Measurements from ENCODE around the gene DDX60.
"Not testable (repeated sequence)": the region's sequence is repeated elsewhere in the genome, so short reads cannot be mapped to it uniquely, and the experiment has no call there.

DDX60 gene

DNA sequence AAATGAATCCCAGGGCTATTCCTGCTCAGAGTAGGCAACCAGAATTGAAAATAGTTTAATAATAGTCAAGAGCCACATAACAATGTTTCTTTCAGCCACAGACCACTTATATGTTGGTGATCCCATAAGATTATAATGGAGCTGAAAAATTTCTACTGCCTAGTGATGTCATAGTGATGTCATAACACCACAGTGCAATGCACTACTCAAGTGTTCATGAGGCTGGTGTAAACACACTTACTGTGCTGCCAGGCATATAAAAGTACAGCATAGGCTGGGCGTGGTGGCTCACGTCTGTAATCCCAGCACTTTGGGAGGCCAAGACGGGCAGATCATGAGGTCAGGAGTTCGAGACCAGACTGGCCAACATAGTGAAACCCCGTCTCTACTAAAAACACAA lies 15.1 kb downstream of the DDX60 start:
- DNase-seq (ENCODE audit: low read depth, low spot score) = not testable (repeated sequence)

DNA sequence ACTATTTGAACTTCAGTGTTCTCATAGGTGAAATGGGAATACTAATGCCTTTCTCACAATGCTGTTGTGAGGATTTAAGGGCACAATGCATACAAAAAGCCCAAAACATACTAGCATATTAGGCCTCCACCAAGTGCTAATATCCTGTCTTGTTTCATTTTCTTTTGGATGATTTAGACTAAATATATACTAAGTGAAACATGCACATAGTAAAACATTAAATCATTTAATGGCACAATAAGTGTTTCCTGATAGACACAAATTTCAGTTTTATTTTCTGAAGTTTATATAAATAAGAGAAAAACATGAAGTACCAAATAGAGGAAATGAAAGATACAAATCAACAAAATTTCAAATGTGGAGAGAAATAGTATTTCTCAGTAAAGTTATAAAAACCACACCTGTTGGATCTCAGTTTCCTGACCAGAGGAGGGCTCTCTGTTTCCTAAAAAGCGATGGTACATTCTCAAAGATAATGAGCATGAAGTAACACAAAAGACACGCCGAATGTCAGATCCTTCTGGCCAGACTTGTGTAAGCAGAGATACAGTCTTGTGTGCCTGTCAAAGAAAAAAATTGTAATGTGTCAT lies 25.1 kb downstream of the DDX60 start:
- DNase-seq (ENCODE audit: low read depth, low spot score) = no peak

DNA sequence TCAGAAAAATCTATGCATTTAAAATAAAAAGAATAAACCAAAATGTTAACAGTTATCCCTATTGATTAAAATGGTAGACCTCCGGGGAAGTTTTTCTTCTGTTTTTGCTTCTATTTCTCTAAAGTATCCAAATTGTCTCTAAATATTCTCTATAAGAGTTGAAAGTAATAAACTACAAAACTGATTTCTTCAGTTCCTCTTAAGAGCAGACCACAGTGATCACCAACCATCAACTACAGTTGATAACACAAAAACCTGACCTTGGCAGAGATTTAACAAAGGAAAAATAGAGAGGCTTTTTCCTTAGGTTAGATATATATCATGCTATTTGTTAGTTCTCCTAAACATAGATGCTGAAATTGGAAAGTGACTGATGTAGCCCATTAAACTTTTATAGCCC lies 27.3 kb downstream of the DDX60 start:
- DNase-seq (ENCODE audit: low read depth, low spot score) = no peak

DNA sequence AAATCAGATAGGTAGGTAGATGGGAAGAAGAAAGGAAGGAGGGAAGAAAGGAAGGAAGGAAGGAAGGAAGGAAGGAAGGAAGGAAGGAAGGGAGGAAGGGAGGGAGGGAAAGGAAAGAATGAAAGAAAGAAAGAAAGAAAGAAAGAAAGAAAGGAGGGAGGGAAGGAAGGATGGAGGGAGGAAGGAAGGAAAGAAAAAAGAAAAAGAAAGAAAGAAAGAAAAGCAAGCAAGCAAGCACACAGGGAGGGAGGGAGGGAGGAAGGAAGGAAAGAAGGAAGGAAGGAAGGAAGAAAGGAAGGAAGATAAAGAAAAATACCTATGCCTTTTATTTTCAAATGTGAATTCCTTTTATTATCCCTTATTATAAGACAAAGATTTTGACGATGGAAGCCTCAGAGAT lies 32.7 kb downstream of the DDX60 start:
- DNase-seq (ENCODE audit: low read depth, low spot score) = not testable (repeated sequence)

DNA sequence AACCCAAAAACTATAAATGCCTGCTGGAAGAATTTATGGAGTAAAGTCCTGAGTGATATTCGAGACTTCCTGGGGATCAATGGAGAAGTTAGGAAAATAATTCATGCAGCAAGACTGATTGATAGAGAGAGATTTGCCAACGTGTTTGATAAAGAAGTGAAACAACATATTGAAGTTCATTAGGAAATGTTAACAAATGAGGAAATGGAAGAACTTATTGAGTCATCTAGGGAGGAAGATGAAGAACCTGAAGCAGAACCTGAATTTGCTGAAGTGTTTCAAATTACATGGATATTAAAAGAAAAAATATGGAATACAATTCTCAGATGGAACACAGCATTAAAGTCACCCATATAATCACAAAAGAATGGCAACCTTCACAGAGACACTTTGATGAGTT lies 39.0 kb downstream of the DDX60 start:
- no peak for DNase-seq (ENCODE audit: low read depth, low spot score)

DNA sequence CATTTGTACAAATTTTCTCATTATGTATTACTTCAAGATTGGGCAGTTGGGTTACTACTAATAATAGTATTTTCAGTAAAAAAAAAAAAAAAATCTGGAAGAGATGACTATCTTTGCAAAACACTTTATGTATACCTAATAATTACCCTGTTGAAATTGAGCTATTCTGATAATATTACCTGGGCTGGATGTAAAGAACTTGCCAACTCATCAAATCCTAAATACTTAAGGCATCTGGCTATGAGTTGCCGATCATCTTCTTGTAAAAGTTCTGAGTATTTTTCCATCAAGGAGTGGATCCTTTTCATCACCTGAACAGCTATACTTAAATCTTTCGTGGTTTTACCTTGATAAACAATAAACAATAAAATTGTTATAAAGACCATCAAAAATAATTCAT lies 42.7 kb downstream of the DDX60 start:
- DNase-seq (ENCODE audit: low read depth, low spot score) = no peak

DNA sequence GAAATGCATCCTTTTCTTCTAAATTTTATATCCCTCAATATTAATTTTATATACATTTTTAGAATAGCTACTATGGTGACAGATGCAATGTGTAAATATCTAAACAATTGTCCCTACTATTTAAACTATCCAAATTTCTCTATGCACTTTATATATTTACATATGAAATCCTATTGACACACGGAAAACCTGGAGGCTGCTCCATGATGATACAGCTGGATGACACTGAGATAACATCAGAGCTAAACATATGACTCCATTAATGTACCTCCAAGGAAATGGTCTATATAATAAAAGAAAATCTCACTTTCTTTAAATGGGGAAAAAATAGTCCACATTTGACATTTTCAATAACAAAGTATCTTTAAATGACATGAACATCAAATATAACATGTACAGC lies 43.7 kb downstream of the DDX60 start:
- no peak for DNase-seq (ENCODE audit: low read depth, low spot score)

DNA sequence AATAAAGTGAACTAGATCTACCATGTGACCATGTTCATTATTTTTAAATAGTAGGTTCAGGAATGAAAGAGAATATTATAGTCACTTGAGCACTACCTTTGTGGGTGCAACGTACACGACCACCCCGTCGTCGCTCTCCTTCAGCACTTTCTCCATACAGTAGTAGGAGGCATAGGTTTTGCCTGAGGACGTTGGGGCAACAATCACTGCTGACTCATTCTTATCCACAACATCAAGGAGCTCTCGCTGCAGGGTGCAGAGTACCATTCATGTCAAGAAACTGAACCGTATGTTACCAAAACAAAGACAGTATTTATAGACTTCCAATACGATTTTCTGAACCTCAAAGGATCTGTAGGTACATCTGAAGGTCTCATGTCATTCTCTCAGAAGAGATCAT lies 44.7 kb downstream of the DDX60 start:
- DNase-seq (ENCODE audit: low read depth, low spot score) = no peak

DNA sequence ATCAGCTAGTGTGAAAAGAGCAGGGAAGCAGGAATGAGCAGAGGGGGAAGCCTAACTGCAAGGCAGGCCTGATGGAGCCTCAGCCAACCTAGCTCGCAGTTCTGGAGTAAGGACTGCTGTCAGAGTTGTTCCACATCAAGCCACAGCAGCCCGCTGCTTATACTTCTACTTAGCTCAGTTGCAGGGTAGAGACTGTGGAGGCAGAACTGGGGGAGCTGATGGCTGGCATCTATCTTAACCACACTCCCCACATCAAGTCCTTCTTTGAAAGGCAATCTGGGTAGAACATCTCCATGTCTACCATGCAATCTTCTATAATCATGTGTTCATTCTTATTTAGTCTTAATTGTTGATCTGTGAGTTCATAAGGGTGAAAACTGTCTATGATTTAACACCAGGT lies 46.1 kb downstream of the DDX60 start:
- no peak for DNase-seq (ENCODE audit: low read depth, low spot score)

DNA sequence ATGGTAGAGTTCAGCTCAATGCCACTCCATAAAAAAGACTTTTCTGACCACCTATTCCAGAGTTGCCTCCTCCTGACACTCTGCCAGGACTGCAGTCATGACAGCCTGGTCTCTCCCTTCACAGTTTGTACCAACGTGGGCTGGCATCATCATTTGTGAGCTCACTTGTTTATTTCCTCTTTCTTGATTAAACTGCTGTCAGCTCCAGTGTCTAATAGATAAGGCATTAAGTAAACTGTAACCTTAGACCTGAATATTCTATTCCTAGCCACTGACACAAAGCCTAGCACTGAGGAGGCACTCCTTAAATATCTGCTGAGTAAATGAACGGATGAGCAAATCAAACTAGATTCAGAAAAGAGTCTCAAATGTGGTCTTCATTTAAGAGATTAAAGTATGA lies 48.7 kb downstream of the DDX60 start:
- DNase-seq (ENCODE audit: low read depth, low spot score) = no peak

DNA sequence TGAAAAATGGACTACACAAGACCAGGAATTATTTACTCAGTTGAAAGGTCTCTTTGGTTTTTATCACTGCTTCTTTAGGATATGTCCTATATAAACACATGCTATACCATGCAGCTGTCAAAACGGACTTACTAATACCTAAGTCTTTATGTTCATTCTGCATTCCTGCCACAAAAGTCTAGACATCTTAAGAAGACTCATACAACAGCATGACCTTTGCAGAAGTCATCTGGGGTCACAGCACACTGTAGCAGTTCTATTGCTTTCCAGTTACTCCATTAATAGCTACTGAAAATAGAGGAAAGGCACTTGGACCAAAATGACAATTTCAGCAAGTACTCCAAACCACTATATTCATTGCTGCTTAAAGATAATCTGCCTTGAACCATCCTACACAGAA lies 53.2 kb downstream of the DDX60 start:
- DNase-seq (ENCODE audit: low read depth, low spot score) = no peak

DNA sequence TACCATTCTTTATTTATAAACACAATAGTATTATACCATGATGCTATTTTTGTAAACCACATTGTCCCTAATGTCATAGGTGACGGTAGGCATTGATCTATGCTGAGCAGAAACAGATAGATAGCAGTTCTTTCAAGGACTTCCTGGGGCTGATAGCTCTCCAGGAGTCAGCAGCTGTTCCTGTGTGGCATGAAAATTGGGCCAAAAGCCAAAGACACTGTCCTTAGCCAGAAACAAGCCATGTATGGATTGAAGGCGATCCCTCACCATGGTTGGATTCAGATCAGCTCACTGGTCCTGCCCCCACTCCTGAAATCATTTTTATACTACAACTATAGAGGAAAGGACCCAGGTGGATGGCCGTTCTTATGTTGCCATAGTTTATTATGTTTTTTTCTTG lies 53.6 kb downstream of the DDX60 start:
- no peak for DNase-seq (ENCODE audit: low read depth, low spot score)

DNA sequence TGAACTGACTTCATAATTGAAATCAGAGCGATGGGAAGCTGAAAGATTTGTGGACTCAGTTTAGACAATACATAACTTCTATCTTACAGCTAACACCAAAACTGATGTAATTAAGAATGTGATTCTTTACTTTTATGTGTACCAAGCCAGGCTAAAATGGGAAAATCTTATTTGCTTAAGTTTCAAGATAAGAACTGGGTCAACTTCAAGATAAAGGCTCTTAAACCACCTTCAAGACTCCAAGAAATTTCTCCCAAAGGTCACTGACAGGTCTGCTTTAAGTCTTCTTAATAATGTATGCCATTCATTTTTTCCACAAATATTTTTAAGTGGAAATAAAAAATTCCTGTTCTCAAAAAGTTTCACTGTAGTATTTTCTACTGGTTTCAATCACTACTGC lies 55.5 kb downstream of the DDX60 start:
- DNase-seq (ENCODE audit: low read depth, low spot score) = no peak

DNA sequence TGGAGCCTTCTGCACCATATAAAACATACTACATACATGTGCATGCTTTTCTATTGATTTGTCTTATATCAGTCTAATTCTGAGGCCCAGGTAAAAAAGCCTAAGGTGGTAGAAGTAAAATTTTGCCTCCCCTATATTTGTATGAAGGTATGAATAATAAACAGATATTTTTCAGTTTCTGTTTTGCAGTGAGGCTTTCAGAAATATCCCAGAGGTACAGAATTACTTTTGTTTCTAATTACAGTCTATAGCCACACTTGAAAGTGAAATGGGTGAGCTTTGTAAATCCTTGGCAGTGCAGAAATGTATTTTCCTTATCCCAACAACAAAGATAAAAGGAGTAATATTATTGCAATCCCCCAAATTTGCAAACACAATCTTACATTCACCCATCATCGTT lies 59.5 kb downstream of the DDX60 start:
- no peak for DNase-seq (ENCODE audit: low read depth, low spot score)

DNA sequence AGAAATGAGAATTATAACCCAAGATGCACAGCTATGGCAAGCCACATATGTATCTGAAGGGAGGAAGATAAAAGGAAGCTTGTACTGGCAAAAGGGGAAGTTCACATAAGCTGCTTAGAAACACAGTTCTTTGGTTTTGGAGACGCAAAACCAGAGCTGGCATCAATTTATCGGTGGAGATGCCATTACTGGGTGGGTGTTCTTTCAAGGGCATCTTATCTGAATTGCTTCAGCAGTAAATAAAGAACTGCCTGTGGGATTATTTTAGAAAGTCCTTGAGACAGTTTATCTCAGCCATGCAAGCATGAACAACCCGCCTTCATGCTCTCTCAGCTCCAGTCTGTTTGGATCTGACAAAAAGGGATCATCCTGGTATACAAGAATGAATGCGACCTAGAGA lies 60.8 kb downstream of the DDX60 start:
- no peak for DNase-seq (ENCODE audit: low read depth, low spot score)

DNA sequence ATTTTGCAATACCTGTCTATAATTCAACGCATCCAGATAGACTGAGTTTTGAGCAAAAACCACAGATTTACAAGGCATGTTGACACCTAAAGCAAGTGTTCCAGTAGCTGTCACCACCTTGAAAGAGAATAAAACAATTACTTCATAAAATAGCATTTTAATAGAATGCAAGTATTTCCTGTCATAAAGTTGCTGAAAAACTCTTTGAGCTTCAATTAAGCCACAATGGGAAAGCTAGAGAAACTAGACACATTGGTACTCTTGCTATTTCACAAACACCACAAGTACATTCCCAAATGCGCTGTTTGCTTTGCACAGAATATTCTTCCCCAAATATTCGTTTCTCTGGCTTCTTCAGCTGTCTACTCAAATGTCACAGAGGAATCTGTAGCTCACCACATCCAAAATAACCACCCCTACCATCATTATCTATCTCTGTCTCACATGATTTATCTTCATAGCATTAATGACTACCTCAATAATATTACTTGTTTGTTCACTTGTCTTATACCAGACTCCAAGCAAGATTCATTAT lies 70.3 kb downstream of the DDX60 start:
- DNase-seq (ENCODE audit: low read depth, low spot score) = no peak

DNA sequence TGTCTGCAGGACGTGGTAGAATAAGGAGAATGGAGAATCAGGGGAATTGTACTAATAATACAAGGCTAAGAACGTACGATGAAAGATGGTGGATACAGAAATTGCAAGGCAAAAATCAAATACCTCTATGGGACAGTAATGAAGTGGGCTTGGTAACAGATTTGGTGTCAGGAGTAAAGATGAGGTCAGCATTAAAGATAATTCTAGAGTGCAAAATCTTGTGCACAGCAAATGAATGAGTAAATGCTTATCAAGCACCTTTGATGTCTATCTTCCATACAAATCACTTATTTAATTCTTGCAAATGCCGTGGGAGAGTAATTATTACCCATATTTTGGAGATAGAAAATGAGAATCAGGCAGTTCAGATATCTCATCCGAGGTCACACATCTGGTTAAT lies 70.9 kb downstream of the DDX60 start:
- DNase-seq (ENCODE audit: low read depth, low spot score) = no peak

DNA sequence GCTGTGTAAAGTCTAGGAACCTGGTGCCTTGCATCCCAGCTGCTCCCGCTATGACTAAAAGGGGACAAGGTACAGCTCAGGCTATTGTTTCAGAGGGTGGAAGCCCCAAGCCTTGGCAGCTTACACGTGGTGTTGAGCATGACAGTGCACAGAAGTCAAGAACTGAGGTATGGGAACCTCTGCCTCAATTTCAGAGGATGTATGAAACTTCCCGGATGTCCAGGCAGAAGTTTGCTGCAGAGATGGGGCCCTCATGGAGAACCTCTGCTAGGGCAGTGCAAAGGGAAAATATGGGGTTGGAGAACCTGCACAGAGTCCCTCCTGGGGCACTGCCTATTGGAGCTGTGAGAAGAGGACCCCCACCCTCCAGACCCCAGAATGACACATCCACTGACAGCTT lies 76.6 kb downstream of the DDX60 start:
- DNase-seq (ENCODE audit: low read depth, low spot score) = no peak

DNA sequence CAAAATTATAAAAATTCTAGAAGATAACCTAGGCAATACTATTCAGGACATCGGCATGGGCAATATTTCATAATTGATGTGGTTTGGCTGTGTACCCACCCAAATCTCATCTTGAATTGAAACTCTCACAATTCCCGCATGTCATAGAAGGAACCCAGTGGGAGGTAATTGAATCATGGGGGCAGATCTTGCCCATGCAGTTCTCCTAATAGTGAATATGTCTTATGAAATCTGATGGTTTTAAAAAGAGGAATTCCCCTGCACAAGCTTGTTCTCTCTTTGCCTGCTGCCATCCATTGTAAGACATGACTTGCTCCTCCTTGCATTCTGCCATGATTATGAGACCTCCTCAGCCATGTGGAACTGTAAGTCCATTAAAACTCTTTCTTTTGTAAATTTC lies 77.7 kb downstream of the DDX60 start:
- DNase-seq (ENCODE audit: low read depth, low spot score) = no peak

DNA sequence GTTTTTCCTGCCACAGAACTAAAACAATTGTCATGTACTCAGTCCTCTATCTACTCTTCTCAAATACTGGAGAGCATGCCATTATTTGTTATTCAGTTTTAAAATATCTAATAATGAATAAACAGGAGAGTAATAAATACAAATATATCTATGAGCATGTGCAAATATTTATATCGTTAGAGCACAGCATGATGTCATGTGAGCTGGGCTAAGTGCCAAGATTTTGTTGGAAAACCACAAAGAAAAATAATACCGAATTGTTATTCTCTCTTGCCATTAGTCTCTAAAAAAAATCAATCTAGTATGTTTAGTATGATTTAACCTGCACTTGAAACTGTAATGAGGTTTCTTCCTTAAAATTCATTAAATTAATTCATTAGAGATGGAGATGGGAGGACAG lies 97.3 kb downstream of the DDX60 start:
- peak; percentile 57 for DNase-seq (ENCODE audit: low read depth, low spot score)

DNA sequence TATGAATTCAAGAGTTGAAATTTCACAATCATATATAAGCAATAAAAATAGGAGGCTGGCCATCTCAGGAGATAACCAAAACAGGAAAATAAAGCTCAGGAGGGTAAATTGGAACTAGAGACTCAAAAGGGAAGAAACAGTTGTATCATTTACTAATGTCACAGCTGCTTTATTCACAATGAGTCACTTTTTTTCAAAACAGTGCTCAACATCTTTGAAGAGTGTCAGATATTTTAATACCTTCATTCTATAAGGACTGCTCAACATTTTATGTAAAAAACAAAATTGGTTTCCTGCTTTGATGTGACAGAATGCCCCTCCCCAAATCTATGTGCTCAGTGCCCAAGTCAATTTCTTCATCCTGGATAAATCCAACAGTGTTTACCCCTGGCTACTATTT lies 97.7 kb downstream of the DDX60 start:
- DNase-seq (ENCODE audit: low read depth, low spot score) = no peak

DNA sequence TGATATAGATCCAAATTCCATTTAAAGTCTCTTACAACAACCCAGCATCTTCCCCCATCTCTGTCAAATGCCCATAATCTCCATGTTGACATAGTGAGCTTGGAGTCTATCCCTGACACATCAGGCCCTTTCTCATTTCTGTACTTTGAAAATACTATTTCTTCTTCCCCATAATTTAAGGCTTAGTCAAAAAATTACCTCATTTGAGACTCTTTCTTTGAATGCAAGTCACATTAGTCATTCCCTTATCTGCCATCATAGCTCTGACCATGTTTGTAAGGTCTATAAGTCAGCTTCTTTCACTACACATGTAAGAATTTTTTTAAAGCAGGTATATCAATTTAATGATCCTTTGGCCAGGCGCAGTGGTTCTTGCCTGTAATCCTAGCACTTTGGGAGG lies 99.9 kb downstream of the DDX60 start:
- DNase-seq (ENCODE audit: low read depth, low spot score) = no peak

DNA sequence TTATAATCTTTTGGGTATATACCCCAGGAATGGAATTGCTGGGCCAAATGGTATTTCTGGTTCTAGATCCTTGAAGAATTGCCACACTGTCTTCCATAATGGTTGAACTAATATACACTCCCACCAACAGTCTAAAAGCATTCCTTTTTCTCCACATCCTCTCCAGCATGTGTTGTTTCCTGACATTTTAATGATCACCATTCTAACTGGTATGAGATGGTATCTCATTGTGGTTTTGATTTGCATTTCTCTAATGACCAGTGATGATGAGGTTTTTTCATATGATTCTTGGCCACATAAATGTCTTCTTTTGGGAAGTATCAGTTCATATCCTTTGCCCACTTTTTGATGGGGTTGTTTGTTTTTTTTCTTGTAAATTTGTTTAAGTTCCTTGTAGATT lies 105.0 kb downstream of the DDX60 start:
- DNase-seq (ENCODE audit: low read depth, low spot score) = not testable (repeated sequence)

DNA sequence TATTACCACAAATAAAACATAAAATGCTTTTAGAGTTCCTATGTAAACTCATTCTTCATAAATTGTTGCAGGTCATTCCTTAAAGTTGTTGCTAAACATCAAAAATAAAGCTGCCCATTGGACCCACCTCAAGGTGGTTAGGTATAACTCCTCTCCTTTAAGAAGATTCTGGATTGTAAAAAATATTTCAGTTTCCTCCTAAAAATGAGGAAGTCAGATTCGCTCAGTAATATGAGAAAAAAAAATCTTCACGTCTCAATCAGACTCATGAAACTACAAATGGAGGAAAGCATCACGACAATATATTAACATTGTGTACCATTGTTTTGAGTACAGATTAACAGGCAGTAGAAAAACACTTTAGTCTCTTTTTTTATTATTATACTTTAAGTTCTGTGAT lies 105.9 kb downstream of the DDX60 start:
- DNase-seq (ENCODE audit: low read depth, low spot score) = no peak

Data from smooth muscle cell of the brain vasculature (primary cell).